Vagina (tissue), 2 donors: Measurements from ENCODE around the gene SLC25A25. TPM values are rescaled to one million over a fixed set of nuclear protein-coding genes. Genes with fewer than 3 reads are reported as not detected.

ENCODE experiments used
- DNase-seq, 2 donors: peaks; one replicate each; pipeline ENCODE4 v3.0.0-alpha.2; 2017; ENCODE audit errors: extremely low spot score in 2 of 2
- H3K27ac ChIP-seq: fragments of 200-600 bp; sonication (generic); one replicate; pipeline ENCODE4 v1.5.1; 2019
- H3K27me3 ChIP-seq: fragments of 200-600 bp; sonication (generic); one replicate; pipeline ENCODE4 v1.5.1; 2019
- H3K36me3 ChIP-seq, 2 donors: fragments of 200-600 bp; sonication (generic); one replicate each; pipeline ENCODE4 v1.5.1; 2017 to 2019
- H3K4me1 ChIP-seq: fragments of 200-600 bp; sonication (generic); one replicate; pipeline ENCODE4 v1.5.1; 2019
- H3K4me3 ChIP-seq, 2 donors: fragments of 200-600 bp; sonication (generic); 1 replicate in 1 of 2; 2 replicates in 1 of 2; pipeline ENCODE4 v1.5.1; 2016 to 2019
- H3K9me3 ChIP-seq: fragments of 200-600 bp; sonication (generic); one replicate; pipeline ENCODE4 v1.5.1; 2019
- POLR2A ChIP-seq, 2 donors: fragments of 450-650 bp; IDR thresholded peaks; one replicate each; pipeline ENCODE4 v1.6.1; 2017; ENCODE audit warnings: antibody characterized with exemption in 2 of 2, mild to moderate bottlenecking in 2 of 2, moderate library complexity in 2 of 2
- POLR2AphosphoS5 ChIP-seq, 2 donors: sonication (generic); formaldehyde crosslinking; IDR thresholded peaks; one replicate each; pipeline ENCODE4 v1.9.0; 2017; ENCODE audit warnings: antibody characterized with exemption in 2 of 2, mild to moderate bottlenecking in 2 of 2, low read depth in 1 of 2; ENCODE audit not compliant: insufficient read depth in 1 of 2
- intact Hi-C: fragments of 100-400 bp; cut with DNase I; formaldehyde crosslinking; loops from one replicate; pipeline ENCODE4 v1.15.1; 2023
- total RNA-seq: library from RNA; depleted of rRNA; stranded (reverse); fragments of >200 nt; gene quantifications from one replicate; pipeline ENCODE4 v1.2.3, GENCODE V29; 2016
- TF ChIP-seq, protein P1 (sequence below), 3 experiments: fragments of 450-650 bp in 2 of 3; fragments of 200-600 bp in 1 of 3; sonication (generic) in 1 of 3; IDR thresholded peaks; one replicate each; pipeline ENCODE4 v1.5.1; 2017 to 2019; ENCODE audit warnings: antibody characterized with exemption in 3 of 3, mild to moderate bottlenecking in 2 of 3, moderate library complexity in 2 of 3

The SLC25A25 gene
- total RNA-seq, 1 donor from 2014 or later: 44.4 TPM

DNA sequence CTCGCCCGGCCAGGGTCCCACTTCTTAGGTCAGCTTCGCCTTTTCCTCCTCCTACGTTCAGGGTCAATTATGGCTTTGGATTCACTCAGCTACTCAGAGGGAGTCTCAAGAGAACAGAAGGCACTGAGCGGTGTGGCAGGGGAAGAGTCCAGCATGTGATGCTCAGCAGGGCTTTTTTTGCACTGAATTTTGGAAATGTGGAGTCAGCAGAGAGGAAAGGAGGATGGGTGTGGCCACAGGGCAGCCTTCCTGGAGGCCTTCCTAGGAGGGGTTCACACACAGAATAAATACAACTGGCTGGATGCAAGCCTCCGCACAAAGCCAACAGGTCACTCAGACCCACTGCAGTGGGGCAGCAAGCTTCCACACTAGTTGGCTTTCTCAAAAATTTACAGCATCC lies 5.8 kb upstream of the SLC25A25 start:
- TF ChIP-seq, protein P1, sequence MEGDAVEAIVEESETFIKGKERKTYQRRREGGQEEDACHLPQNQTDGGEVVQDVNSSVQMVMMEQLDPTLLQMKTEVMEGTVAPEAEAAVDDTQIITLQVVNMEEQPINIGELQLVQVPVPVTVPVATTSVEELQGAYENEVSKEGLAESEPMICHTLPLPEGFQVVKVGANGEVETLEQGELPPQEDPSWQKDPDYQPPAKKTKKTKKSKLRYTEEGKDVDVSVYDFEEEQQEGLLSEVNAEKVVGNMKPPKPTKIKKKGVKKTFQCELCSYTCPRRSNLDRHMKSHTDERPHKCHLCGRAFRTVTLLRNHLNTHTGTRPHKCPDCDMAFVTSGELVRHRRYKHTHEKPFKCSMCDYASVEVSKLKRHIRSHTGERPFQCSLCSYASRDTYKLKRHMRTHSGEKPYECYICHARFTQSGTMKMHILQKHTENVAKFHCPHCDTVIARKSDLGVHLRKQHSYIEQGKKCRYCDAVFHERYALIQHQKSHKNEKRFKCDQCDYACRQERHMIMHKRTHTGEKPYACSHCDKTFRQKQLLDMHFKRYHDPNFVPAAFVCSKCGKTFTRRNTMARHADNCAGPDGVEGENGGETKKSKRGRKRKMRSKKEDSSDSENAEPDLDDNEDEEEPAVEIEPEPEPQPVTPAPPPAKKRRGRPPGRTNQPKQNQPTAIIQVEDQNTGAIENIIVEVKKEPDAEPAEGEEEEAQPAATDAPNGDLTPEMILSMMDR (IDR thresholded peaks at IDR 0.05): no peak
- no peak for TF ChIP-seq POLR2AphosphoS5 (IDR thresholded peaks at IDR 0.05; ENCODE audit: insufficient read depth in 1 of 2, low read depth in 1 of 2)
- no peak for TF ChIP-seq POLR2A (IDR thresholded peaks at IDR 0.05)
- no peak for DNase-seq
- Histone ChIP-seq H3K9me3 (no peaks in the 10 kb centered on the region), H3K4me1 (peaks cover 58% of the 10 kb centered on the region), H3K36me3 (no peaks in the 10 kb centered on the region), H3K4me3 (no peak overlapping the region), H3K27me3 (no peaks in the 10 kb centered on the region), H3K27ac (peak overlapping the region; percentile 73)
- intact Hi-C loops: no loop called here

DNA sequence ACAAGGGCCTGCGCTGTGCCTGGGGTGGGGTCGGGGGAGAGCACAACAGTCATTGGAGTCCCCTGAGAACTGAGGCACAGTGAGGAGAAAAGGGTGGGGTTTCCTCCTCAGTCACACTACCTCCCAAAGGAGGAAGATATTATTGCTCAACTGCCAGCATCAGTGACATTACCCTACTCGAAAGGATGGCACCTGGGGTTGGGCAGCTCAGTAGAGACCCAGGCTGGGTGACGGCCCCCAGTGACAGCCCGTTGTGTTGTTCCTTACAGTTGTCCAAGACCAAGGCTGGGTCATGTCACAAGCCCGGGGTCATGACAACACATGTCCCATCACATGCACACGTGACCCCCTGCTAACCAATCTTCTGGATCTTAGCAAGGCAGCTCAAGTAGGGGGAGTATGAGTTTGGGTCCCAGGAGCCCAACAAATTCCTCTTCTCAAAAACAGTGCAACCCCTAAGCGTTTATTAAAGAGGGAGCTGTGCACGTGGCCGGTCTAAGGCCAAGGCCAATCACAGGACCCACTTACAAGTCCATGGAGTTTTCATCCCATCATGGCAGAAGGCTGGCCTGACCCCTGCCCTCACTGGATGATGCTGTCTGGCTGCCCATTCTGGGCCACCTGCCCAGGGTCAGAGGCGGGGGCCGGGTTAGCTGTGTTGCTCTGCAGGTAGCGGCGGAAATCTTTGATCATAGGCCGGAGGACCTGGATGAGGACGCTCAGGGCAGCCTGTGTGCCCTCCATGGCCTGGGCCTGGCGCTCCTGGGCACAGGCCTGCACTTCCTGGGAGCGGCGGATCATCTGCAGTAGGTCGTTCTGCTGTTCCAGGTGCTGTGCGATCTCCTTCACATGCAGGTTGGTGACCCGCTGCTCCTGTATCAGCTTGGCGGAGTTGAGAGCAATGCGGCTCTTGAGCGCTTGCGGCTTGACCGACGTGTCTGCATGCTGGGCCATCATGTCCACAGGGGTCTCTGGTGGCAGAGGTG lies 4.9 kb upstream of the SLC25A25 start:
- TF ChIP-seq POLR2AphosphoS5 (IDR thresholded peaks at IDR 0.05; ENCODE audit: insufficient read depth in 1 of 2, low read depth in 1 of 2) (no peak), POLR2A (IDR thresholded peaks at IDR 0.05) (no peak)
- TF ChIP-seq, protein P1 (IDR thresholded peaks at IDR 0.05): no peak
- Histone ChIP-seq H3K9me3 (no peaks in the 10 kb centered on the region), H3K27me3 (no peaks in the 10 kb centered on the region), H3K4me1 (peaks cover 49% of the 10 kb centered on the region), H3K36me3 (no peaks in the 10 kb centered on the region), H3K27ac (peak overlapping the region; percentile 73), H3K4me3 (no peak overlapping the region)
- DNase-seq: no peak
- intact Hi-C loops: no loop called here

DNA sequence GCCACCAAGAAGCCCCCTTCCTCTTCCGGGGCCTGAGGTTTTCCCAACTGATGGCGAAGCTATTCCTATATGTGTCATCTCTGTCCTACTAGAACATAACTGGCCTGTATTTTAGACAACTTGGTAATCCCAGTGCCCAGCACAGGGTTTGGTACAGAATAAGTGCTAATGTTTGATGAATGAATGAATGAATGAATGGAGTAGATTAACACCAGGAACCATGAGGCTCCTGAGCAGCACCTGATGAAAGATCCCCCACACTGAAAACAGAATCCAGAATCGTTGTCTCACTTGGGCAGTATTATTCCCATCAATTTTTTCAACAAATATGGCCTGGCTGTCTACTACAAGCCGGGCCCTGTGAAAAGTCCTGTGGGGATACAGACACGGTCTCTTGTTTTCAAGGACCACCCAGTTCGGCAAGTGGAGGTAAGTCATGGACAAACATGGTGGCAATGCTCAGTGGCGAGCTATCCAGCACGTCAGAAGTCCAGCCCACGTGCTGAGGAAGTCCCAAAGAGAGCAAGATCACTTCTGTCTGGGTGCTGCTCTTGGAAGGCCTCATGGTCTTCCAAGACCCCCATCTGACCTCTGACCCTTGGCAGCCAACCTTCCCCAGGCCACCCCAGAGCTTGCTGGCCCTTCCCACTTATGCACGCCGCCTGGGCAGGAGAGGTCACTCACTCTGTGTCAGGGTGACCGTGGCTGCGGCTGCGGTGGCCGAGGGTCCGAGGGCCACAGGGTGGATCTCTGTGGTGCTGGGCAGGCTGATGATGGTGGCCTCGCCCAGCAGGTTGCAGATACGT lies 1.9 kb upstream of the SLC25A25 start:
- DNase-seq: no peak
- H3K9me3 ChIP-seq: no peaks in the 10 kb centered on the region
- peaks cover 51% of the 10 kb centered on the region for H3K4me1 ChIP-seq
- intact Hi-C loops: no loop called here
- H3K36me3 ChIP-seq: no peaks in the 10 kb centered on the region
- peak overlapping the region; percentile 74 to 96 for H3K4me3 ChIP-seq
- no peaks in the 10 kb centered on the region for H3K27me3 ChIP-seq
- H3K27ac ChIP-seq: peak overlapping the region; percentile 99
- TF ChIP-seq, protein P1 (IDR thresholded peaks at IDR 0.05): no peak
- TF ChIP-seq POLR2A (IDR thresholded peaks at IDR 0.05) (no peak), POLR2AphosphoS5 (IDR thresholded peaks at IDR 0.05; ENCODE audit: insufficient read depth in 1 of 2, low read depth in 1 of 2) (no peak)

DNA sequence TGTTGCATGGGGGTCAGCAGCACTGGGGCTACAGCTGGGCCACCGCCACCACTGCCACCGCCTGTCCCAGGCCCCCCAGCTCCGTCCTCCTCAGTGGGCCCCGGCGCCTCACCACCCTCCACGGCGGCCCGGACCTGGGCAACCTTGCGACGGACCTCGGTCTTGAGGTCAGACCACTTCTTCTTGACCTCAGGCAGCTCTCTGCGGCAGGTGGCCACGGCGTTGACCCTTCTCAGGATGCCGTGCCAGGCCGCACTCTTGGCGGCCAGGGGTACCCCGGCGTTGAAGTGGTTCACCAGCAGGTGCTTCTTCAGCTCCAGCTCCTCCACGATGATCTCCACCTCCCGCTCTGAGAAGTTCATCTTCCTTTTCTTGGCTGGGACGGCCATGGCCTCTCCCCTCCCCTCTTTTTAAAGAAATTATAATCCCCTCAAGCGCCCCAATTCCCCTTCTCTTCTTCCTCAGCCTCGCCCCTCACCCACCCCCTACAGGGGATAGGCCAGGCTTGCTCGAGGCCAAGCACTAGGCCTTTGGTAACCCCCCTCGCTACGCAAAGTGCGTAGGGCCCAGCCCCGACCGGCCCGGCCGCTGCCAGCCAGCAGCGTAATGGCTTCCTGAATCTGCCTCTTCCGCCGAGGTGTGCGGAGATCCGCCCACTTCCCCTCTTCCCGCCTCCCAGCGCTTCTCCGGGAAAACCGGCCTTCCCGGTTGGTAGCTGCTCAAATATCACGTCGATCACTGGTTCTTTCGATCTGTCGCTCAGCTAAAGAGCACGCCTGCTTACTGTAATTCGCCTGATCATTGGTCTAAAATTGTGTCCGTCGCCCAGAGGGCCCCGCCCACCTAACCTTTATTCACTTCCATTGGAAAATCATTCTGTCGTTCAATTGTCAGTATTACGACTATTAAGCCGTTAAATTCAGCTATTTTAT lies 1.1 kb upstream of the SLC25A25 start, which contains the start of gene NAIF1:
TSS of gene NAIF1 (minus strand) at position 608 of the 932 bp plus-strand sequence. CDS start at position 389, 219 bp downstream.
- Histone ChIP-seq H3K4me1 (peaks cover 57% of the 10 kb centered on the region), H3K36me3 (no peaks in the 10 kb centered on the region), H3K27ac (peak within 1 kb of the TSS; percentile 99), H3K9me3 (no peaks in the 10 kb centered on the region), H3K27me3 (no peaks in the 10 kb centered on the region), H3K4me3 (peak within 1 kb of the TSS; percentile 74 to 96)
- TF ChIP-seq POLR2A (IDR thresholded peaks at IDR 0.05): peak in 1 of 2 donors; percentile 47
- peak; percentile 89 to 90 for TF ChIP-seq POLR2AphosphoS5 (IDR thresholded peaks at IDR 0.05; ENCODE audit: insufficient read depth in 1 of 2, low read depth in 1 of 2)
- TF ChIP-seq, protein P1 (IDR thresholded peaks at IDR 0.05): no peak
- peak in 1 of 2 donors; percentile 99 for DNase-seq
- intact Hi-C loops: no loop called here
